Fibroblast of lung (primary cell): Measurements from ENCODE around the gene TP53I11. TPM values are rescaled to one million over a fixed set of nuclear protein-coding genes. Genes with fewer than 3 reads are reported as not detected.

Experiments used
- DNase-seq, 2 donors: peaks; one replicate each; pipeline versions ENCODE4 v3.0.0 to v3.0.0-alpha.2; 2010; ENCODE audit warnings: low read depth in 2 of 2
- H2AFZ ChIP-seq: 2 replicates; pipeline ENCODE4 v1.5.1; 2012; ENCODE audit warnings: low read length, control low read depth, inconsistent platforms
- H3K27ac ChIP-seq: 2 replicates; pipeline ENCODE4 v1.5.1; 2011; ENCODE audit warnings: low read length, control low read depth; ENCODE audit not compliant: insufficient read depth
- H3K27me3 ChIP-seq: 2 replicates; pipeline ENCODE4 v1.5.1; 2011; ENCODE audit warnings: mild to moderate bottlenecking, low read length; ENCODE audit not compliant: control insufficient read depth, insufficient read depth
- H3K36me3 ChIP-seq: 2 replicates; pipeline ENCODE4 v1.5.1; 2011; ENCODE audit warnings: low read length; ENCODE audit not compliant: control insufficient read depth, insufficient read depth
- H3K4me1 ChIP-seq: 2 replicates; pipeline ENCODE4 v1.5.1; 2011; ENCODE audit warnings: low read length; ENCODE audit not compliant: control insufficient read depth, insufficient read depth; ENCODE audit errors: extremely low read depth
- H3K4me2 ChIP-seq: 2 replicates; pipeline ENCODE4 v1.5.1; 2011; ENCODE audit warnings: low read length, control low read depth; ENCODE audit not compliant: insufficient read depth; ENCODE audit errors: extremely low read depth
- H3K4me3 ChIP-seq, 4 experiments: fragments of 200-600 bp in 1 of 4; sonication (generic) in 1 of 4; replicated peaks in 1 of 4; 2 replicates each; pipeline ENCODE4 v1.5.1; 2011 to 2016; ENCODE audit warnings: low read length in 4 of 4, low read depth in 3 of 4, mild to moderate bottlenecking in 3 of 4, control low read depth in 2 of 4, inconsistent platforms in 1 of 4, mixed read lengths in 1 of 4; ENCODE audit not compliant: insufficient read depth in 1 of 4; ENCODE audit errors: control extremely low read depth in 1 of 4
- H3K79me2 ChIP-seq: 2 replicates; pipeline ENCODE4 v1.5.1; 2012; ENCODE audit warnings: mild to moderate bottlenecking, low read length, inconsistent platforms; ENCODE audit not compliant: control insufficient read depth, insufficient read depth
- H3K9ac ChIP-seq: 2 replicates; pipeline ENCODE4 v1.5.1; 2011; ENCODE audit warnings: mild to moderate bottlenecking, low read length, control low read depth; ENCODE audit not compliant: insufficient read depth
- H3K9me3 ChIP-seq: 2 replicates; pipeline ENCODE4 v1.5.1; 2012; ENCODE audit warnings: low read depth, low read length; ENCODE audit not compliant: control insufficient read depth, insufficient read depth
- H4K20me1 ChIP-seq: 2 replicates; pipeline ENCODE4 v1.5.1; 2011; ENCODE audit warnings: low read length; ENCODE audit not compliant: control insufficient read depth, insufficient read depth; ENCODE audit errors: extremely low read depth
- EZH2 ChIP-seq: IDR thresholded peaks from 2 replicates; pipeline ENCODE4 v1.5.1; 2012; ENCODE audit warnings: low read length, control low read depth, mild to moderate bottlenecking; ENCODE audit errors: missing control alignments
- polyA plus RNA-seq, 2 donors: library from polyadenylated mRNA; depleted of rRNA in 1 of 2; stranded (reverse) in 1 of 2; unstranded in 1 of 2; fragments of >200 nt; gene quantifications; 2 replicates each; pipeline ENCODE4 v1.2.1, GENCODE V29; 2011 to 2012; ENCODE audit warnings: missing spikeins in 1 of 2
- total RNA-seq: library from RNA; depleted of rRNA; stranded (reverse); fragments of >200 nt; gene quantifications from 2 replicates; pipeline ENCODE4 v1.2.1, GENCODE V29; 2014
- TF ChIP-seq, protein P1 (sequence below), 2 donors: IDR thresholded peaks in 1 of 2; conservative IDR thresholded peaks in 1 of 2; 1 replicate in 1 of 2; 2 replicates in 1 of 2; pipeline ENCODE4 v1.5.1; 2011 to 2012; ENCODE audit warnings: low read length in 2 of 2, control low read depth in 1 of 2, inconsistent platforms in 1 of 2, low read depth in 1 of 2, mild to moderate bottlenecking in 1 of 2

The TP53I11 gene
- total and polyA plus RNA-seq, 2 donors (not counting 1 experiment from before 2014, with no cell fraction given), result 53.2 to 54.0 TPM

DNA sequence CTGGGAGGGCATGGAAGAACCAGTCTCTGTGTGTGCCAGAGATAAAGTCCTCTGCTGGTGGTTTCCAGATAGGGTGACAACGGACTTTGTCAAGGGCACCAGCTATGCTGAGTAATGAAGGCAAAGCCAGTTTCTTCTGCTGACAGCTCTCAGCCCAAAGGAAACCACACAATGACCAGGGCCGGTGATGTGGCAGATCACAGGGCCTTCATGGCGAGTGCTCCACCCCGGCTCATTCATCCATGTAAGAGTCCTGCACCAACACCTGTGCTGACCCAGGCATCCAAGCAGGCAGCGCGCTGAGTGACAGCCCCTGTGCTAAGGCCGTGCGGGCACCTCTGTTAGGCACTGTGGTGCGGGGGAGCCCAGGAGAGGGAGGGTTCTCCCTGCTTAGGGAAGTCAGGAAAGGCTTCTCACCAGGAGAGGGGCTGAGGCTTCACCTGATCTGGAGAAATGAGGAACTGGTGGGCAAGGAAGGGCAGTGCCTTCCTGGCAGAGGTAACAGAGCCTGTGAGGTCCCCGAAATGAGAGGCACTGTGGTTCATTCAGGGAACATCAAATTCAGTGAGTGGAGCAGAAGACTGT is 33.8 kb downstream of the TP53I11 start:
- H3K79me2 ChIP-seq, result no peaks in the 10 kb centered on the region
- no peak overlapping the region for H2AFZ ChIP-seq
- peaks cover 3% of the 10 kb centered on the region for H3K27me3 ChIP-seq
- TF ChIP-seq, protein P1, sequence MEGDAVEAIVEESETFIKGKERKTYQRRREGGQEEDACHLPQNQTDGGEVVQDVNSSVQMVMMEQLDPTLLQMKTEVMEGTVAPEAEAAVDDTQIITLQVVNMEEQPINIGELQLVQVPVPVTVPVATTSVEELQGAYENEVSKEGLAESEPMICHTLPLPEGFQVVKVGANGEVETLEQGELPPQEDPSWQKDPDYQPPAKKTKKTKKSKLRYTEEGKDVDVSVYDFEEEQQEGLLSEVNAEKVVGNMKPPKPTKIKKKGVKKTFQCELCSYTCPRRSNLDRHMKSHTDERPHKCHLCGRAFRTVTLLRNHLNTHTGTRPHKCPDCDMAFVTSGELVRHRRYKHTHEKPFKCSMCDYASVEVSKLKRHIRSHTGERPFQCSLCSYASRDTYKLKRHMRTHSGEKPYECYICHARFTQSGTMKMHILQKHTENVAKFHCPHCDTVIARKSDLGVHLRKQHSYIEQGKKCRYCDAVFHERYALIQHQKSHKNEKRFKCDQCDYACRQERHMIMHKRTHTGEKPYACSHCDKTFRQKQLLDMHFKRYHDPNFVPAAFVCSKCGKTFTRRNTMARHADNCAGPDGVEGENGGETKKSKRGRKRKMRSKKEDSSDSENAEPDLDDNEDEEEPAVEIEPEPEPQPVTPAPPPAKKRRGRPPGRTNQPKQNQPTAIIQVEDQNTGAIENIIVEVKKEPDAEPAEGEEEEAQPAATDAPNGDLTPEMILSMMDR (conservative IDR thresholded peaks at IDR 0.05 in 1 of 2, IDR thresholded peaks at IDR 0.05 in 1 of 2; ENCODE audit: low read depth in 1 of 2, low read length in 2 of 2), result no peak
- TF ChIP-seq EZH2, result no peak
- no peak for DNase-seq
- H3K27ac ChIP-seq, result no peak overlapping the region
- H3K4me2 ChIP-seq, result no peak overlapping the region
- H3K4me3 ChIP-seq, result no peak overlapping the region
- no peaks in the 10 kb centered on the region for H3K4me1 ChIP-seq
- no peaks in the 10 kb centered on the region for H3K36me3 ChIP-seq
- no peaks in the 10 kb centered on the region for H3K9me3 ChIP-seq
- H3K9ac ChIP-seq, result no peak overlapping the region
- no peaks in the 10 kb centered on the region for H4K20me1 ChIP-seq

DNA sequence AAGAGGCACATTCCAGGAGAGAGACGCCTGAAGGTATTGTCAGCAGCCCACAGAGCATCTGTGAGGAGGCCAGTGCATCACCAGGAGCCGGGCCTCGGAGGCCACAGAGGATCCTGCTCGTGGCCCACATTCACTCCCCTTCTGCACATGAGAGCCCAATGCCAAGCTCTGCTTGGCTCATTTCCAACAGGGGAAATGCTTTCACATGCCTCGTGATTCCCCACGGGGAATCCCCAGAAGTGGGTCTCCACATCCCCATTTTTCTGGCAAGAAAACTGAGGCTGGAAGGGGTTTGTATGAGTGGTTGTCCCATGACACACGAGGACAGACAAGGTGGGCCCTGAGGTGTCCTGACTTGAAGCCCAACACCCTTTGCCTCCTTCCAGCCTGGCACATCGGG is 34.4 kb downstream of the TP53I11 start:
- Histone ChIP-seq H3K79me2 (no peaks in the 10 kb centered on the region), H3K27me3 (no peaks in the 10 kb centered on the region), H3K27ac (no peak overlapping the region), H3K4me2 (no peak overlapping the region), H2AFZ (no peak overlapping the region), H3K4me3 (no peak overlapping the region), H3K9me3 (no peaks in the 10 kb centered on the region), H3K4me1 (no peaks in the 10 kb centered on the region), H3K9ac (no peak overlapping the region), H3K36me3 (no peaks in the 10 kb centered on the region), H4K20me1 (no peaks in the 10 kb centered on the region)
- DNase-seq, result no peak
- TF ChIP-seq, protein P1 (conservative IDR thresholded peaks at IDR 0.05 in 1 of 2, IDR thresholded peaks at IDR 0.05 in 1 of 2; ENCODE audit: low read depth in 1 of 2, low read length in 2 of 2), result no peak
- TF ChIP-seq EZH2, result no peak

DNA sequence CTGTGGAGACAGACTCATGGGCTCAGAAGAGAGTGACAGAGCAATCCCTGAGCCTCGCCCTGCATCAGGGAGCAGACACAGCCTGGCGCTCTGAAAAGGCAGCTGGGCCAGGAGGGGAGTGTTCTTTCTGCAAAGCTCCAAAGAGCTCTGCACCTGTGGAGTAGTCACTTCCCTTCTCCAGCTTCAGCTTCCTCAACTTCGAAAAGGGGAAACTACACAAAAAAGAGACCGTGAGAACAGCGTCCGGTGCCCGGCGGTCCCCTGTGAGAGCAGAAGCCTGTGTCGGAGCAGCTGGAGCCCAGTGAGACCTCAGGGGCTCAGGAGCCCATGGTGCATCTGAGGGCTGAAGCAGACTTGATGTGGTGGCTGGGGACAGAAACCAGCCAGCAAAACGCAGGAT is 35.1 kb downstream of the TP53I11 start:
- H3K27ac ChIP-seq, result no peak overlapping the region
- no peaks in the 10 kb centered on the region for H3K4me1 ChIP-seq
- H3K4me2 ChIP-seq, result no peak overlapping the region
- DNase-seq, result no peak
- no peaks in the 10 kb centered on the region for H4K20me1 ChIP-seq
- no peak overlapping the region for H2AFZ ChIP-seq
- no peak overlapping the region for H3K4me3 ChIP-seq
- H3K27me3 ChIP-seq, result no peaks in the 10 kb centered on the region
- H3K36me3 ChIP-seq, result no peaks in the 10 kb centered on the region
- no peaks in the 10 kb centered on the region for H3K79me2 ChIP-seq
- no peak overlapping the region for H3K9ac ChIP-seq
- no peaks in the 10 kb centered on the region for H3K9me3 ChIP-seq
- TF ChIP-seq EZH2, result no peak
- TF ChIP-seq, protein P1 (conservative IDR thresholded peaks at IDR 0.05 in 1 of 2, IDR thresholded peaks at IDR 0.05 in 1 of 2; ENCODE audit: low read depth in 1 of 2, low read length in 2 of 2), result no peak
